NCI-H2227 treated with DMSO at 0.1 percent for 48 hours (cell line): ENCODE measurements around the gene SFMBT2.
"Not testable (repeated sequence)": the region's sequence is repeated elsewhere in the genome, so short reads cannot be mapped to it uniquely, and the experiment has no call there.

Source experiments
- DNase-seq: peaks from one replicate; lab custom pipeline; 2025; lab: John Stamatoyannopoulos, UW

SFMBT2 gene

GRCh38 chr10:7225133-7225532 lies 185.7 kb downstream of the SFMBT2 start:
- DNase-seq = no peak

DNA sequence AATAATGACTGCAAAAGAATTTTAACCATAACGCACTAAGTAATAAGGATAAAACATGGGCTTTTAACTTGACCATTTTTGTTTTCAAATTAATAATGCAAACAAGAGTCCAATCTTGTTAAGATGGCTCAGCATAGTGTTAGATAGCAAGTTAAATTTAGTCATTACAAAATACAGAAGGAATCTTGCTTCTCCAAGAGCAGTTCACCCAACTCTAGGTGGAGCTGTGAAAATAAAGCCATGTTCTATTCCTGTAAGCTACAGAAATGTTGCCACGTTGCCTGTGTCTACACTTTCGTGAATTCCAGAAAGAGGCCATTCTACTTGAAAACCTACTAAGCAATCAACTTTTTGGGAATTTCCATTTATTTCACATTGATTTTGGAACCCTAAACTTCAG lies 191.9 kb downstream of the SFMBT2 start:
- DNase-seq = no peak

GRCh38 chr10:7212696-7213095 lies 198.1 kb downstream of the SFMBT2 start:
- not testable (repeated sequence) for DNase-seq

DNA sequence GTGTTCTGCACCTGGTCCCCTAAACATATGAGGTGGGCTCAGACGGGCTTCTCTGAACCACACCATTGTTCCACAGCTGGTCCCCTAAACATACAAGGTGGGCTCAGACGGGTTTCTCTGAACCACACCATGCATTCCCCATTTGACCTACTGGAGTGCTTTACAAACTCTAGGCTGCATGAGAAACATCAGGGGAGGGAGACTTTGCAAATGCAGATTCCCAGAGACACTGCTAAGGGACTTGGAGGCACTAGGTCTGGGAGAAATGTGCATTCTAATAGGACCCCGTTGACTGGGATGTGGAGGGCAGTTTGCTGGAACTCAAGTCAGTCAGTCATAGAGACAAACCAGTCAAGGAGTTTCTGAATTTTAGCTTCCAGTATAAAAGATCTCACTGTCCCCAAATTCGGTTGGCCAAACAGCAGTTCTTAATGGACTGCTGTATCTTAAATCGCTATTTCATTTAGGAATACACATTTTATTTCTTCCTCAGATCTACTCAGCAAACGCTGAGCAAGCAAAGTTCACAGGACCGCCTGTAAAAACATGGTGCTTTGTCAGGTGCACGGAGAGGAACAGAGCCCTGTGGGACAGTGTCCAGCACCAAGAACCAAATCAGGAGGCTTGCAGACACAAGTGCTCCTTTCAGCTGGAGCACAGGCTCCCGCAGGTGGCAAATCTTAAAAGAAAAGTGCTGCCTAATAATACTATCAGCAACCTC lies 198.8 kb downstream of the SFMBT2 start:
- no peak for DNase-seq

- no peak for DNase-seq
Measured at GRCh38 chr10:7210516-7210915, 200.3 kb downstream of the SFMBT2 start.

DNA sequence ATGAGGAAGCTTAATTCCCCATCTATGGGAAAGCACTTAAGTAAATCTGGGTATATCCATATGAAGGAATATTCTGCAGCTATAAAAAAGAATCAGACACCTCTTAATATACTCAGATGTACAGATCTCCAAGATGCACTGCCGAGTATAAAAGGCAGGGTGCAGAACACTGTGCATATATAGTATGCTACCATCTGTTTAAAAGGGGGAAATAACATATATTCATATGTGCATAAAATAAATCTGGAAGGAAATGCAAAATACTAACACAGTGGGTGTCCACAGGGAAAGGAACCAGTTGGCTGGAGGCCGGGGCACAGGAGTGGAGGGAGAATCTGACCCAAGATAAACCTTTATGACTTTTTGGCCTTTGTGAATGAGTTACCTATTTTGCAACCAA lies 201.4 kb downstream of the SFMBT2 start:
- no peak for DNase-seq

GRCh38 chr10:7206412-7207100 lies 204.3 kb downstream of the SFMBT2 start:
- DNase-seq = no peak

DNA sequence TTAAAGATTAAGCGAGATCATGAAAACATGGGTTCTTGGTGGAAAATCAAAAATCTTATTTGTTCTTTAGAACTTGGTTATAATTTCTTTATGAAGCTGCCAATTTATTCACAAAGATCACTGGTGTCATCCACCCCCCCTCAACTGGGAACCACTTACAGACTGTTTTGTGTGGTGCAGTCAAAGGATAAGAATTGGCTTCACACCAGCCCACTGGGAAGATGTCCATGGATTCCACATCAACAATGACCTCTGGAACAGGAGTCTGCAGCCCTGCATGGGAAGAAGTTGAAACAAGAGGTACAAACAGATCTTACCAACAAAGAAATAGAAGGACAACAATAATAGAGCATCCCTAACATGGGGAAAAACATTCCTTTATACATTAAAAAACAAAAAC lies 205.2 kb downstream of the SFMBT2 start:
- DNase-seq = no peak

- DNase-seq = no peak
Measured at GRCh38 chr10:7202793-7203355, 208.0 kb downstream of the SFMBT2 start.

GRCh38 chr10:7199152-7199760 lies 211.6 kb downstream of the SFMBT2 start:
- DNase-seq = no peak

DNA sequence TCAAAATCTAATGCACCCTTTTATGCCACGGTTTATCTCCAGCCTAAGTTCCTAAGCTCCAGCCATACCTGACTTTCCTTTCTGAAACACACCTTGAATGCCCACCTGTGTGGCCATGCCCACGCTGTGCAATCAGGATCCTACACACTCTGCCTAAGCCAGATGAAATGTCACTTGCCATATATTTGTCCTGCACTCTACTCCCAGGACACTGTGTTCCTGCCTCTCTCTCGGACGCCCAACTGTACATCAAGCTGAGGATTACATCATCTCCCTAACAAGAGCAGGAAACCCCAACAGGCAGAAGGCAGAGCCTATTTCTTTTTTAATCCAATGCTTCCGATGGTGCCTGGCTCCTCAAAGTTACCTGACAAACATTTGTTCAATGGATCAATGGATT lies 214.6 kb downstream of the SFMBT2 start:
- no peak for DNase-seq

GRCh38 chr10:7195118-7195517 lies 215.7 kb downstream of the SFMBT2 start:
- no peak for DNase-seq

- DNase-seq = no peak
Measured at GRCh38 chr10:7194571-7194970, 216.3 kb downstream of the SFMBT2 start.

- no peak for DNase-seq
Measured at GRCh38 chr10:7193369-7193768, 217.5 kb downstream of the SFMBT2 start.

- no peak for DNase-seq
Measured at GRCh38 chr10:7192831-7193361, 217.9 kb downstream of the SFMBT2 start.

DNA sequence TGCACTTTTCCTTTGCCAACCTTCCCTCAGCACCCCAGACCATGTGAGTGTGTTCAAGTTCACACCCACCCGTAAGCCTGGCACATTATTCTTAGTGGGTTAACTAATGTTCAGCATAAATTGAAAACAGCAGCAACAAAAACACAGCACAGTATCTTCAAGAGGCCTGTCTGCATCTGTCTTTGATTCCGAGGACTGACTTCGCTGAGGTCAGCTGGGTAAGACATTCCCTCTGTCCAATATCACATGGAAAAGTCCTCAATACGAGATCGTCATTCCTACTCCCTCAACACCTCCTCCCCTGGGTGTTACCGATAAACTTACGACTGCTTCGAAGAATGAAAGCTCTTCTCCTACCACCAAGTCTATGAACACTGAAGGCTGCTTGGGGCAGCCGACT lies 218.8 kb downstream of the SFMBT2 start:
- DNase-seq = no peak

- DNase-seq = not testable (repeated sequence)
Measured at GRCh38 chr10:7190772-7191171, 220.1 kb downstream of the SFMBT2 start.

DNA sequence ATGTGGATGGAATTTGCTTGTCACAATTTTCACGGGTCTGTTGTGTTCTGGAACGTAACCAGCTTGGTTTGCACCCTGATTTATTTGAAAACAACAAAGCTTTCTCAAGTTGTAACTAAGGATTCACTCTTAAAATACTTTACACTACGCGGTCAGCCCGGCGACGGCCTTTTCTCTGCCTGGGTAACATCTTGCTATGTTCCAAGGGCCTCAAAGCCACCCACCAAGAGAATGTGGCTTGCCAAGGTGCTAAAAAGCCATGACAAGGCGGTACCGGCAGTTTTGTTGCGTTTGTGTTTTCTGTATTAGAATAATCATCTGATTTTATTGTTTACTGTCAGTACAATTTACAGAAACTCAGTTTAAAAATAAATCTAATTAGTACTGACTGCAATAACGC lies 220.9 kb downstream of the SFMBT2 start:
- no peak for DNase-seq

DNA sequence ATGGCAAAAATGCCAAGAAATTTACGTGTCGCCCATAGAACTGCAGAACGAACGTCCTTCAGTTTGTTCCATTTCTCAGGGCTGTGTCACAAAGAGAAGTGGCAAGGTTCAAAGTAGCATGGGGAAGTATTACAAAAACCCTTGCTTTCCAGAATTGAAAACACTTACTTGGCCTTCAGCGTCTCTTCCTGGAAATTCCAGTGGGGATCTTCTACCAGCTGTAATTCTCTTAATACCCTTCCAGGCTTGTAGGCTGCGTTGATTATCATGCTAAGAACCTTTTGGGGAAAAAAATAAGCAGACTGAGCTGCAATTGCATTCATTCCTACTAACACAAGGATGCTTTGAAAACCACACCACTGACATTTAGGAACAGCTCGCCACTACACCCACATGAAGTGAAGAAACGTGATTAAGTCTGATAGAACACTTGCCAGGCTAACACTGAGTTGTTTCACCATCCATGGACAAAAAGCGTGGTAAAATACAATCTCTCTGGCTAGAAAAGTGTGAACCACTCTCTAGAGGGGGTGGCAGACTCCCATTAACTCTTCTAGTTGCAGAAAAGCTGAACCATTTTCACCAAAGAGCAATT lies 222.3 kb downstream of the SFMBT2 start:
- no peak for DNase-seq

DNA sequence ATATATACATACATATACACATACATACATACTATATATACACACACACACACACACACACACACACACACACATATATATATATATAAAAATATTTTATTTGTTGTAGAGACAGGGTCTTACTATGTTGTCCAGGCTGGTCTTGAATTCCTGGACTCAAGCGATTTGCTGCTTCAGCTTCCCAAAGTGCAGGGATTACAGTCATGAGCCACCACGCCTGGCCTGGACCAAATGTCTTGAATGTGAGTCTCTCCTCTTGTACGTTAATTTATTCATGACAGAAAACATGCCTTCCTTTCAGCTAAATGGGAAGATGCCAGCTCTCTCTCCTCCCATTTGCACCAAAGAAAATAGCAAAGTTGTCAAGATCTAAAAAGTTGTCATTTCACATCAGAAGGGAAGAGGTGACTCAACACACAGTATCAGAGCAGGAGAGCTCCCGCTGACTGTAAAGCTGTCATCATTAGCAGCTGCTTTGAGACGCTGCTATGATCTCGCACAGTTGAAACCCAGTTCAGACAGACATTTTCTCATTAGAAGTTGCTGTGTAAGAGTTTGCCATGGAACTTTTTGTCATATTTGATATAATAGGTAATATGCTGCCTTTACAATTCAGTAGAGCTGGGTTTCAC lies 224.3 kb downstream of the SFMBT2 start:
- no peak for DNase-seq

DNA sequence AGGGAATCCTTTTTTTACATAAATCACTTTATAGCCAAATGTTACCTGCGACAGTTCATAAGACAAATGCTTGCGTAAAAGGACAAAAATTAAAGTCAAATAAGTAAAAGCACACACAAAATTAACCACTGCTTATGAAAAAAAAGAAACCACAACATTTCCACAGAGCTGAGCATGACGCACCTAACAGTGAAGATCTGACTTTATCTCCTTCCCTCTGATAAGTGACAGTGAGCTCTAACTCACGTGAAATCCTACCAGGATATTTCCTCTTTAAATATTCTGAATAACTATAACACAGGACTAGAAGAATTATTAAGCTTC lies 225.5 kb downstream of the SFMBT2 start:
- DNase-seq = no peak
